Thymus (tissue), 11 donors: ENCODE measurements around the gene DNLZ. TPM values are rescaled to one million over a fixed set of nuclear protein-coding genes. Genes with fewer than 3 reads are reported as not detected.
"Not testable (repeated sequence)": the region's sequence is repeated elsewhere in the genome, so short reads cannot be mapped to it uniquely, and the experiment has no call there.

ENCODE experiments used
- DNase-seq, 9 donors: peaks; one replicate each; pipeline ENCODE4 v3.0.0-alpha.2; 2013; ENCODE audit warnings: low spot score in 9 of 9, low read depth in 6 of 9, missing footprints in 1 of 9
- H3K27ac ChIP-seq, 2 donors: one replicate each; pipeline ENCODE4 v1.5.1; 2013; ENCODE audit warnings: control low read depth in 1 of 2, low read depth in 1 of 2, low read length in 1 of 2, mild to moderate bottlenecking in 1 of 2, moderate library complexity in 1 of 2
- H3K27me3 ChIP-seq, 2 donors: one replicate each; pipeline ENCODE4 v1.5.1; 2013; ENCODE audit warnings: low read length in 1 of 2; ENCODE audit not compliant: control insufficient read depth in 2 of 2, insufficient read depth in 1 of 2
- H3K36me3 ChIP-seq, 2 donors: one replicate each; pipeline ENCODE4 v1.5.1; 2013; ENCODE audit warnings: low read length in 1 of 2, mild to moderate bottlenecking in 1 of 2, moderate library complexity in 1 of 2; ENCODE audit not compliant: control insufficient read depth in 2 of 2, insufficient read depth in 2 of 2
- H3K4me1 ChIP-seq, 2 donors: one replicate each; pipeline ENCODE4 v1.5.1; 2013; ENCODE audit warnings: low read length in 2 of 2; ENCODE audit not compliant: control insufficient read depth in 2 of 2, insufficient read depth in 2 of 2
- H3K4me3 ChIP-seq, 2 donors: one replicate each; pipeline ENCODE4 v1.5.1; 2013; ENCODE audit warnings: low read length in 2 of 2, control low read depth in 1 of 2, mild to moderate bottlenecking in 1 of 2
- H3K9me3 ChIP-seq, 2 donors: one replicate each; pipeline ENCODE4 v1.5.1; 2013; ENCODE audit warnings: low read length in 1 of 2, mild to moderate bottlenecking in 1 of 2; ENCODE audit not compliant: control insufficient read depth in 2 of 2, insufficient read depth in 1 of 2
- WGBS: extraction: QIAGEN DNeasy Blood & Tissue Kit; methylation state at CpG from one replicate; pipeline ENCODE4 v1.1.7; 2013; 5-methylcytosine and 5-hydroxymethylcytosine counted together
- polyA plus RNA-seq: library from polyadenylated mRNA; stranded (reverse); fragments of 200-250 nt; gene quantifications from one replicate; pipeline ENCODE4 v1.2.3, GENCODE V29; 2013
- total RNA-seq: library from RNA; stranded (reverse); fragments of 120-200 nt; gene quantifications from one replicate; pipeline ENCODE4 v1.2.4, GENCODE V29; 2013
- donor health status: healthy.

Gene DNLZ
- total and polyA plus RNA-seq, 2 donors: 15.7 to 41.9 TPM

DNA sequence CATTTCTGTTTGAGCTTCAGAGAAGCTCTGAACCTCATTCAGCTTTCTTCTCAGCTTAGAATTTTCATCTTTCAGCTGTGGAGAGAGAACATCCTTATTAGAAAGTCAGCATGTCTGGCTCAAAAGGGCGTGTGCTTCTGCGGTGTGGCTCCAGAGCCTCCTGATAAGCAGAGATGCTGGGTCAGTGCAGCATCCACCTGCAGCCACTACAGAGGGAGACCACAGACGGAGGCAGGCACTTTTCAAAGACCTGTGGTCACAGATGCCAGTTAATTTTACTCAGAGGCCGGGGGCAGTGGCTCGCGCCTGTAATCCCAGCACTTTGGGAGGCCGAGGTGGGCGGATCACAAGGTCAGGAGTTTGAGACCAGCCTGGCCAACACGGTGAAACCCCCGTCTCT lies 42.4 kb upstream of the DNLZ start:
- H3K27me3 ChIP-seq, DNase-seq, H3K27ac ChIP-seq, H3K4me3 ChIP-seq, H3K9me3 ChIP-seq: not testable (repeated sequence)
- Histone ChIP-seq H3K4me1 (peaks cover 9 to 16% of the 10 kb centered on the region in 2 donors), H3K36me3 (peaks cover 44 to 50% of the 10 kb centered on the region in 2 donors)
- 96% methylated on average over 10 of the region's 10 CpGs for WGBS

DNA sequence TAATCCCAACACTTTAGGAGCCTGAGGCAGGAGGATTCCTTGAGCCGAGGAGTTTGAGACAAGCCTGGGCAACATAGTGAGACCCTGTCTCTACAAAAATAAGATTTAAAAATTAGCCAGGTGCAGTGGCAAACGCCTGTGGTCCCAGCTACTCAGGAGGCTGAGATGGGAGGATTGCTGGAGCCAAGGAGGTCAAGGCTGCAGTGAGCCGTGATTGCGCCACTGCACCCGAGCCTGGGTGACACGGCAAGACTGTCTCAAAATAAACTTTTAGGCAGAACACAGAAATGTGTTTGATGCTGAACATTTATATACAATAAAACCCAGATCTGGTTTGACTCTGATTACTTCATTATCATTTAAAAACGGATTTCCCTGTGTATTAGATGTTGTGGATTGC lies 41.9 kb upstream of the DNLZ start:
- Histone ChIP-seq H3K27me3 (no peaks in the 10 kb centered on the region), H3K4me3 (no peak overlapping the region), H3K36me3 (peaks cover 44 to 50% of the 10 kb centered on the region in 2 donors), H3K9me3 (no peaks in the 10 kb centered on the region), H3K27ac (no peak overlapping the region), H3K4me1 (peaks cover 12 to 20% of the 10 kb centered on the region in 2 donors)
- WGBS: 98% methylated on average over 7 of the region's 7 CpGs
- DNase-seq: no peak

DNA sequence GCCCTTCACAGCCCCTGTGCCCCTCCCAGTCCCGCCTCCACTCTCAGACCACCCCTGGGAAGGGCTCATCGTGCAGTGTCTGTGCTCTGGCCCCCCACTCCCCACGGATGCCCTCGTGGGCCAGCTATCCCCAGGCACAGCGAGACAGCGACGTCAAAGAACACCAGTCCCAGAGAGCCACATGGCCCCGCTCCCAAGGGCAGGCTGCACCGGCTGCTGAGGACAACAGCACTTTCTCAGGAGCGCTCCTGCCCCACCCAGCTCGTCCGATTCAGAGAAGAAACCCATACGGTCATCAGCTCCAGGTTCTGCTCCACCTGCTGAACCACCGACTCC lies 41.2 kb upstream of the DNLZ start:
- Histone ChIP-seq H3K27ac (no peak overlapping the region), H3K4me1 (peaks cover 14 to 20% of the 10 kb centered on the region in 2 donors), H3K4me3 (no peak overlapping the region), H3K9me3 (no peaks in the 10 kb centered on the region), H3K36me3 (peaks cover 44 to 50% of the 10 kb centered on the region in 2 donors), H3K27me3 (no peaks in the 10 kb centered on the region)
- no peak for DNase-seq
- WGBS: 96% methylated on average over 14 of the region's 14 CpGs

DNA sequence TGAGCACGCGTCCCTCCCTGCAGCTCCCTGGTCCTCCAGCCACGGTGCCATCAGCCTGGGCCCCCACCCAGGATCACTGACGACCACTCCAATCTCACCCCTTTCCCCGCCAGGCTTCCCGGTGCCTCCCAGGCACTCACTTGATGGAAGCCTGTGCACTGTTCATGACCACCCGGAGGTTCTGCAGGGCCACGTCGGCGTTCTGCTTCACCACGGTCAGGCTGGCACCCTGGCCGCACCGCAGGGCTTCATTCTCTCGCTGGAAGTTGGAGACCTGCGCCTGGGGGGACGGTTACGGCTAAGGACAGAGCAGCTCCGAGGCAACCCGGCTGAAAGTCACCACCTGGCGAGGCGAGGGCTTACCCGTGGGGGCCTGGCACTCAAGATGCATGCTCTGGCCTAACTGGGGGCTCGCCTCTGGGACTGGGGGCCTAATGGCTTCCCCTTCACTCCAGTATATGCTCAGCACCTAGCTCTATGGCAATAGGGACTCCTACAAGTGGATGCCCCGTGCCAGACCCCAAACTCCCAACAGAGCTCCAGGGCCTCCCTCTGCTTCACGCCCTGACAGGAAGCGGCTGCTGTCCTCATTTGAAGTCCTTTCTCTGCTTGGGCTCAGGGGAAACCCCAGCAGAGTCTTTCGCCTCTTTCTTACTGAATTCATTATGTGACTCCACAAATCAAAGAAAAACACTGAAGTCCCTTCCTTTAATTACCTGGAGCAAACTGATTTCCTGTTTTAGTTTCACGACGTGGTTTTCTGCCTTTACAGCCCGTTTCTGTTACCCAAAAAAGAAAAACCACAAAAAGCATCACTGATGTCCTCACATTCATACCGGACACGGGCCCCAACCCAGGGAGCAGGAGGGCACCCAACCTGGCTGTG lies 40.6 kb upstream of the DNLZ start:
- Histone ChIP-seq H3K36me3 (peaks cover 44 to 50% of the 10 kb centered on the region in 2 donors), H3K27ac (no peak overlapping the region), H3K4me3 (no peak overlapping the region), H3K9me3 (no peaks in the 10 kb centered on the region), H3K27me3 (peaks cover 0 to 2% of the 10 kb centered on the region in 2 donors), H3K4me1 (peaks cover 11 to 18% of the 10 kb centered on the region in 2 donors)
- 89% methylated on average over 32 of the region's 32 CpGs for WGBS
- DNase-seq: no peak

DNA sequence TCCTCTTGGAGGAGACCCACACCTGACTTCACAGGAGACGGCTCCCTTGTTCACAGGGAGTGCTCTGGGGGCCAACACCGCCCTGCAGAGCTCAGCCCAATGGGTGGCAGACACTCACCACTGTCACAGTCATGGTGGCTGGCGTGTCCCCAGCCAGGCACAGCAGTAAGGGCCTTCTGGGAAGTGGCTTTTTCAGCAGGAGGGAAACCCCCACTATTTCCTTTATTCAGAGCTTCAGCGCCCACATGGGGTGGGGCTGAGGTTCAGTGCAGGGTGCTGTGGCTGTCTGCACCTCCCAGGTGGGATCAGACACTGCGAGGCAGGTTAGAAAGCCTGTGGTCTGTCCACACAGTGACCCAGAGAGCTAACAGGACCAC lies 40.0 kb upstream of the DNLZ start:
- Histone ChIP-seq H3K4me1 (peaks cover 15 to 24% of the 10 kb centered on the region in 2 donors), H3K27ac (no peak overlapping the region), H3K36me3 (peaks cover 44 to 50% of the 10 kb centered on the region in 2 donors), H3K27me3 (peaks cover 0 to 2% of the 10 kb centered on the region in 2 donors), H3K9me3 (no peaks in the 10 kb centered on the region), H3K4me3 (no peak overlapping the region)
- 85% methylated on average over 5 of the region's 5 CpGs for WGBS
- peak in 1 of 9 donors; percentile 28 for DNase-seq

DNA sequence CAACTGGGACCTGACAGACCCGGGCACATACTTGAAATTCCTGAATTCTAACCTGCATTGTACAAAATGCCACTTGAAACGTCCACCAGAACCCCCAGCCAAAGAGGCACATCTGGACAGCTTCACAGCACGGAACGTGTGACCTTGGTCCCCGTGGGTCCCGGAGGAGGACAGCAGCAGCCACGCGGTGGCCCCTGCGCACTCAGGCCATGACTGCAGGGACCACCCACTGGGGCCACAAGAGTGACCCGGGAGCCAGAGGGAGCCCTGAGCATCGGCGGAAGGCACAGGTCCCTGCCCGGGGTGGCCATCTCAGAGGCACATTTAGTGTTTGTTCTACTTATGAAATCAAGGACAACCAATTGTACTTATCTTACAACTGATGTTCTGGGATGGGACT lies 38.5 kb upstream of the DNLZ start:
- H3K4me1 ChIP-seq: peaks cover 15 to 24% of the 10 kb centered on the region in 2 donors
- no peak for DNase-seq
- no peak overlapping the region for H3K4me3 ChIP-seq
- WGBS: 97% methylated on average over 13 of the region's 13 CpGs
- peaks cover 0 to 2% of the 10 kb centered on the region in 2 donors for H3K27me3 ChIP-seq
- H3K9me3 ChIP-seq: no peaks in the 10 kb centered on the region
- no peak overlapping the region for H3K27ac ChIP-seq
- peaks cover 42 to 48% of the 10 kb centered on the region in 2 donors for H3K36me3 ChIP-seq

DNA sequence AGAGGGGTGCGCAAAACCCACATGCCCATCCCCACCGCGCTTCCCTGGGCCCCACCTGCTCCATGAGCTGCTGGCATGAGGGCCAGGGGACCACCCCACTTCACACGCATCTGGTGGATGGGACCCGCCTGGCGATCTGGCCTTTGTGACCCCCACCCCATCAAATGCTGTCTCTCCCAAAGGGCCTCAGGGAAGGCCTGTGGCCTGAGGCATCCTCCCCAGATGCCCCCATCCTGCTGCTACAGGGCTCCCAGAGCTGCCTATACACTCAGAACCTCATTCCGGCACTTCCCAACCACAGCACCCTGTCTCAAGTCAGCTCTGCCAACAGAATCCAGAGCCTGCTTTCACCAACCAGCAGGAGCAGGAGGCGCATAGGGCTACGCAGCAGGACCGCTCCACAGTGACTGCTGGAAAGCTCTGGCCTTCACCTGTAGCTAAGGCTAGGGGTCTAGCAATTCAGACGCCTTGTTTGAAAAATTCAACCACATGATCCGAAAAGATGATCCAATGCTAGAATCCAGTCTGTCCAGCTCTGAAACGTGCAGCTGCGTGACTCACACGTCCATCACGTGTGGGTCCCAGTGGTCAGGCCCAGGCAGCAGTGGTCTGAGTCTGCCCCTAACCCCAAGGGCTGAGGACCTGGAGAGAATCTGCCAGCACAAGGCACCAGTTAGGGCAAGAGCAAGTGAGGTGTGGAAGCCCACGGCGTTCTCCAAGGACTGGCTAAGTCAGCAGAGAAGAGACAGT lies 37.8 kb upstream of the DNLZ start:
- Histone ChIP-seq H3K36me3 (peaks cover 44 to 51% of the 10 kb centered on the region in 2 donors), H3K4me3 (no peak overlapping the region), H3K4me1 (peaks cover 15 to 24% of the 10 kb centered on the region in 2 donors), H3K27me3 (peaks cover 0 to 2% of the 10 kb centered on the region in 2 donors), H3K27ac (no peak overlapping the region), H3K9me3 (no peaks in the 10 kb centered on the region)
- DNase-seq: no peak
- WGBS: 97% methylated on average over 18 of the region's 18 CpGs

DNA sequence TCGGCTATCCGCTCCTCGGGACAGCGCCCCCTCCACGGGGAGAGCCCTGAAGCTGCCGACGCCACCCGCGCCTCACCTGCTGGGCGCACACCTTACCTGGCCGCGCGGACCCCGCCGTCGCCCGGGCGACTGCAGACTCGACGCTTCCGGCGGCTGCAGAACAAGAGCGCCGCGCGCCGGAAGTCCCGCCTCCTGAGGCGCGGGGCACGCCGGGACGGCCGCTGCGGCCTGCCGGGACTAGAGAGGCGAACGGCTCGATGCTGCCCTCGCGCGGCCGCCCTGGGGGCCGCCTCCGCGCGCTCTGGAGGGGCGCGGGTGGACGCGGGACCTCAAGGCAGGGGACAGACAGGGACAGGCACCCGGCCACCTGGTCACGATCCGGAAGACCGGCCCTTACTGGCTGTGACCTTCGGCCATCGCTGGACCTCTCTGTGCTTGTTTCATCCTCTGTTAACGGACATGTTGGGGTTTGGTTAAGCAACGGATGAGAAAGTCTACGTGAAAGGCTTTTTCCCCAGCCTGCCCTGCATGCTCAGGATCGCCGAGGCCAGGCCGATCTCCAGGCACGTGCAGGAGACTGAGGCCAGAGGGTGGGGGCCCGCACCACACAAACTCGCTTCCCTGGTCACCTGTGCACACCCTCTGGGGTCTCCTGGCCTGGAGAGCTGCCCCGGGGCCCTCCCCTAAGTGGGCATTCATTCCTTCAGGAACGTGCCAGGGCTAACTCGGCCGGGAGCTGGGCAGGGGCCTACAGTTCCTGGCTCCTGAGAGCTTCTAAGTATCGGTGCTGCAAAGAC lies 36.7 kb upstream of the DNLZ start, which contains the start of gene SNAPC4:
TSS of gene SNAPC4 (minus strand) at position 133 of the 797 bp plus-strand sequence. CDS start 1,742 bp downstream, outside the sequence.
- Histone ChIP-seq H3K36me3 (peaks cover 46 to 52% of the 10 kb centered on the region in 2 donors), H3K27me3 (peaks cover 0 to 2% of the 10 kb centered on the region in 2 donors), H3K4me3 (peak within 1 kb of the TSS; percentile 66 to 94), H3K4me1 (peaks cover 14 to 24% of the 10 kb centered on the region in 2 donors), H3K9me3 (no peaks in the 10 kb centered on the region), H3K27ac (peak within 1 kb of the TSS in 1 of 2 donors; percentile 13)
- WGBS: 11% methylated on average over 71 of the region's 71 CpGs
- peak; percentile 55 to 93 (median 86) for DNase-seq
